Activated CD8-positive, alpha-beta T cell treated with anti-CD3 and anti-CD28 coated beads for 36 hours (primary cell): ENCODE results near the gene LDLRAP1. TPM values are rescaled to one million over a fixed set of nuclear protein-coding genes. Genes with fewer than 3 reads are reported as not detected.

Experiments used
- ATAC-seq: fragments of 200-7000 bp; cut with Tn5 transposase; one replicate; pipeline ENCODE4 v1.10.0; 2021; ENCODE audit warnings: mild to moderate bottlenecking, moderate library complexity
- CTCF ChIA-PET: fragments of 350-600 bp; sonication (Branson Sonifier 250); formaldehyde crosslinking; loops from one replicate; lab custom pipeline; 2021; ENCODE audit warnings: antibody characterized with exemption; lab: Charles Lee
- POLR2A ChIA-PET: fragments of 350-600 bp; sonication (Branson Sonifier 250); formaldehyde crosslinking; loops from one replicate; lab custom pipeline; 2021; ENCODE audit warnings: antibody characterized with exemption; lab: Charles Lee
- DNase-seq: peaks from one replicate; pipeline ENCODE4 v3.0.0-alpha.2; 2020
- H3K27ac Mint-ChIP-seq: one replicate; pipeline ENCODE4 v1.8.0; 2021; ENCODE audit warnings: mild to moderate bottlenecking, mixed read lengths
- H3K27me3 Mint-ChIP-seq: one replicate; pipeline ENCODE4 v1.8.0; 2021; ENCODE audit warnings: mixed read lengths
- H3K36me3 Mint-ChIP-seq: one replicate; pipeline ENCODE4 v1.8.0; 2021; ENCODE audit warnings: low read depth, mixed read lengths
- H3K4me1 Mint-ChIP-seq: one replicate; pipeline ENCODE4 v1.8.0; 2021; ENCODE audit warnings: low read depth, mixed read lengths
- H3K4me3 Mint-ChIP-seq: one replicate; pipeline ENCODE4 v1.8.0; 2021; ENCODE audit warnings: mild to moderate bottlenecking, moderate library complexity, mixed read lengths
- H3K9me3 Mint-ChIP-seq: one replicate; pipeline ENCODE4 v1.8.0; 2021; ENCODE audit warnings: mixed read lengths
- CTCF ChIP-seq: fragments of 200-600 bp; IDR thresholded peaks from one replicate; pipeline ENCODE4 v1.8.0; 2022; ENCODE audit warnings: antibody characterized with exemption, mild to moderate bottlenecking
- intact Hi-C: fragments of 100-400 bp; cut with micrococcal nuclease; formaldehyde crosslinking; loops from one replicate; pipeline ENCODE4 v1.10.0; 2022
- total RNA-seq, 2 experiments: library from RNA; stranded (reverse); gene quantifications; one replicate each; pipeline ENCODE4 v1.2.3, GENCODE V29; 2021

The LDLRAP1 gene
- total RNA-seq, 2 experiments from 2014 or later: 13.4 to 14.5 TPM

- no peaks in the 10 kb centered on the region for H3K36me3 Mint-ChIP-seq
- intact Hi-C loops: no loop called here
- no peak for TF ChIP-seq CTCF
- H3K27me3 Mint-ChIP-seq: no peaks in the 10 kb centered on the region
- peaks cover 2% of the 10 kb centered on the region for H3K9me3 Mint-ChIP-seq
- ChIA-PET POLR2A (no interaction called here), CTCF (interaction anchor here (1.3 to 1.8 kb wide), 2 partner anchors 9 to 59 kb away, joined by 5 to 9 read pairs; no protein-coding TSS in a partner anchor)
- H3K4me3 Mint-ChIP-seq: no peak overlapping the region
- DNase-seq: no peak
- no peak for ATAC-seq
- no peak overlapping the region for H3K27ac Mint-ChIP-seq
- no peaks in the 10 kb centered on the region for H3K4me1 Mint-ChIP-seq
Measured at GRCh38 chr1:25513666-25514065, 29.7 kb upstream of the LDLRAP1 start.

- POLR2A ChIA-PET: no interaction called here
- Mint-ChIP-seq H3K27ac (no peak overlapping the region), H3K27me3 (no peaks in the 10 kb centered on the region), H3K9me3 (peaks cover 2% of the 10 kb centered on the region), H3K4me1 (no peaks in the 10 kb centered on the region), H3K4me3 (no peak overlapping the region), H3K36me3 (no peaks in the 10 kb centered on the region)
- DNase-seq: no peak
- no peak for TF ChIP-seq CTCF
- intact Hi-C loops: no loop called here
- ATAC-seq: no peak
- CTCF ChIA-PET: interaction anchor here (1.5 kb wide), 1 partner anchor 295 kb away, joined by 3 read pairs; no protein-coding TSS in a partner anchor
Measured at GRCh38 chr1:25515033-25515432, 28.4 kb upstream of the LDLRAP1 start.

- Mint-ChIP-seq H3K27ac (no peak overlapping the region), H3K4me1 (peaks cover 4% of the 10 kb centered on the region), H3K4me3 (no peak overlapping the region), H3K36me3 (no peaks in the 10 kb centered on the region), H3K9me3 (peaks cover 2% of the 10 kb centered on the region), H3K27me3 (no peaks in the 10 kb centered on the region)
- intact Hi-C loops: no loop called here
- ATAC-seq (no peak), DNase-seq (no peak)
- TF ChIP-seq CTCF: no peak
- ChIA-PET CTCF (interaction anchor here (0.7 to 1.6 kb wide), 7 partner anchors 9 to 103 kb away, joined by 3 to 5 read pairs (median 3); no protein-coding TSS in a partner anchor), POLR2A (interaction anchor here (0.6 kb wide), 1 partner anchor 91 kb away, joined by 3 read pairs; no protein-coding TSS in a partner anchor)
Measured at GRCh38 chr1:25516686-25517085, 26.7 kb upstream of the LDLRAP1 start.

- no peak for DNase-seq
- intact Hi-C loops: no loop called here
- H3K27me3 Mint-ChIP-seq: no peaks in the 10 kb centered on the region
- ChIA-PET POLR2A (interaction anchor here (0.6 kb wide), 1 partner anchor 90 kb away, joined by 3 read pairs; no protein-coding TSS in a partner anchor), CTCF (interaction anchor here (0.8 to 3.5 kb wide), 5 partner anchors 12 to 81 kb away, joined by 3 to 14 read pairs (median 4); no protein-coding TSS in a partner anchor)
- no peaks in the 10 kb centered on the region for H3K36me3 Mint-ChIP-seq
- H3K27ac Mint-ChIP-seq: no peak overlapping the region
- no peak for ATAC-seq
- no peak overlapping the region for H3K4me3 Mint-ChIP-seq
- peaks cover 2% of the 10 kb centered on the region for H3K9me3 Mint-ChIP-seq
- TF ChIP-seq CTCF: no peak
- peaks cover 4% of the 10 kb centered on the region for H3K4me1 Mint-ChIP-seq
Measured at GRCh38 chr1:25517476-25518394, 25.7 kb upstream of the LDLRAP1 start.

GRCh38 chr1:25519624-25520023 is 23.8 kb upstream of the LDLRAP1 start:
- no peak for ATAC-seq

More at GRCh38 chr1:25519624-25520023, 23.8 kb upstream of the LDLRAP1 start:
- Mint-ChIP-seq H3K9me3 (no peaks in the 10 kb centered on the region), H3K36me3 (no peaks in the 10 kb centered on the region), H3K27ac (no peak overlapping the region), H3K27me3 (no peaks in the 10 kb centered on the region), H3K4me3 (no peak overlapping the region), H3K4me1 (peaks cover 4% of the 10 kb centered on the region)
- intact Hi-C loops: loop anchor here (10.0 kb wide), 1 partner anchor 115 kb away; no protein-coding TSS in a partner anchor
- no peak for DNase-seq
- no peak for TF ChIP-seq CTCF
- CTCF ChIA-PET: interaction anchor here (1.0 to 3.5 kb wide), 16 partner anchors 9 to 284 kb away, joined by 3 to 77 read pairs (median 6); partner anchors contain the start of gene LDLRAP1
- POLR2A ChIA-PET: interaction anchor here (1.0 kb wide), 1 partner anchor 70 kb away, joined by 3 read pairs; no protein-coding TSS in a partner anchor
